Panc1 (cell line): ENCODE data around the gene C14orf93. TPM values are rescaled to one million over a fixed set of nuclear protein-coding genes. Genes with fewer than 3 reads are reported as not detected.

ENCODE experiments used
- ATAC-seq: fragments of 200-7000 bp; cut with Tn5 transposase; 2 replicates; pipeline ENCODE4 v1.9.1; 2020; ENCODE audit warnings: mild to moderate bottlenecking, moderate library complexity
- BruUV-seq: library from RNA; stranded (reverse); fragments of 400-500 nt; replicated peaks from 2 replicates; lab custom pipeline; 2021; lab: Mats Ljungman, UMichigan
- CTCF ChIA-PET: fragments of 300-600 bp; sonication (Branson Sonifier 250); formaldehyde crosslinking; loops from one replicate; lab custom pipeline; 2022; ENCODE audit warnings: antibody characterized with exemption; lab: Charles Lee
- POLR2A ChIA-PET: fragments of 300-600 bp; sonication (Branson Sonifier 250); formaldehyde crosslinking; loops from one replicate; lab custom pipeline; 2022; ENCODE audit warnings: antibody characterized with exemption; lab: Charles Lee
- DNase-seq: peaks from one replicate; pipeline ENCODE4 v3.0.0-alpha.2; 2010; ENCODE audit warnings: low read depth, low spot score
- H3K27ac ChIP-seq: 2 replicates; pipeline ENCODE4 v1.5.1; 2011; ENCODE audit warnings: mild to moderate bottlenecking, low read length, inconsistent platforms
- H3K27me3 ChIP-seq: fragments of 200-500 bp; sonication (Bioruptor generic); 2 replicates; pipeline ENCODE4 v1.6.0; 2014; ENCODE audit warnings: low read length, inconsistent platforms; ENCODE audit not compliant: control insufficient read depth, insufficient read depth
- H3K36me3 ChIP-seq: fragments of 200-500 bp; sonication (Bioruptor generic); 2 replicates; pipeline ENCODE4 v1.5.1; 2014; ENCODE audit warnings: inconsistent platforms, mild to moderate bottlenecking, low read length, moderate library complexity; ENCODE audit not compliant: control insufficient read depth, insufficient read depth
- H3K4me1 ChIP-seq: 2 replicates; pipeline ENCODE4 v1.5.1; 2011; ENCODE audit warnings: inconsistent platforms, mild to moderate bottlenecking, low read length, moderate library complexity; ENCODE audit not compliant: control insufficient read depth, insufficient read depth
- H3K4me3 ChIP-seq, 2 experiments: 2 replicates each; pipeline ENCODE4 v1.5.1; 2011 to 2012; ENCODE audit warnings: low read depth in 2 of 2, low read length in 2 of 2, mild to moderate bottlenecking in 2 of 2, inconsistent platforms in 1 of 2, moderate library complexity in 1 of 2
- H3K9me3 ChIP-seq: fragments of 200-500 bp; sonication (Bioruptor generic); 2 replicates; pipeline ENCODE4 v1.5.1; 2014; ENCODE audit warnings: low read depth, mild to moderate bottlenecking, inconsistent platforms, low read length, moderate library complexity; ENCODE audit not compliant: control insufficient read depth, insufficient read depth
- POLR2AphosphoS5 ChIP-seq: IDR thresholded peaks from 2 replicates; pipeline ENCODE4 v1.6.1; 2012; ENCODE audit warnings: mild to moderate bottlenecking, low read depth, low read length, moderate library complexity
- SIN3A ChIP-seq: IDR thresholded peaks from 2 replicates; pipeline ENCODE4 v1.6.1; 2012; ENCODE audit warnings: low read depth, mild to moderate bottlenecking, low read length, moderate library complexity, borderline replicate concordance; ENCODE audit not compliant: insufficient read depth
- TCF7L2 ChIP-seq: IDR thresholded peaks from 2 replicates; pipeline ENCODE4 v1.6.1; 2011; ENCODE audit warnings: mild to moderate bottlenecking, low read depth, low read length, inconsistent platforms
- in situ Hi-C: cut with HindIII; loops from 2 replicates; pipeline ENCODE4 v1.10.0; 2016; ENCODE audit warnings: low sequenced_read_pairs, low pct_unique_long_range_greater_than_20kb
- intact Hi-C: fragments of 100-400 bp; cut with micrococcal nuclease; formaldehyde crosslinking; loops from one replicate; pipeline ENCODE4 v1.10.0; 2022; ENCODE audit not compliant: unreplicated experiment
- total RNA-seq: library from RNA; stranded (reverse); gene quantifications from one replicate; pipeline ENCODE4 v1.2.1, GENCODE V29; 2021; ENCODE audit not compliant: unreplicated experiment
- TF ChIP-seq, protein P1 (sequence below): fragments of 450-650 bp; IDR thresholded peaks from 2 replicates; pipeline ENCODE4 v1.5.1; 2017; ENCODE audit warnings: mild to moderate bottlenecking
- TF ChIP-seq, protein P2 (sequence below), 2 experiments: IDR thresholded peaks; 2 replicates each; pipeline ENCODE4 v1.6.1; 2011 to 2012; ENCODE audit warnings: low read depth in 2 of 2, control low read depth in 1 of 2, low read length in 1 of 2, mild to moderate bottlenecking in 1 of 2, moderate library complexity in 1 of 2; ENCODE audit not compliant: insufficient read depth in 1 of 2

The C14orf93 gene
- total RNA-seq, 1 experiment from 2014 or later, result 5.6 TPM

- Histone ChIP-seq H3K9me3 (no peaks in the 10 kb centered on the region), H3K27me3 (no peaks in the 10 kb centered on the region), H3K4me3 (peak overlapping the region; percentile 51 to 55), H3K4me1 (peaks cover 15% of the 10 kb centered on the region), H3K36me3 (peaks cover 13% of the 10 kb centered on the region), H3K27ac (peak overlapping the region; percentile 59; the same call in 1 of the 2 replicates)
- ChIA-PET POLR2A (no interaction called here), CTCF (interaction anchor here (1.4 to 2.1 kb wide), 3 partner anchors 11 to 72 kb away, joined by 4 to 16 read pairs (median 8); no protein-coding TSS in a partner anchor)
- in situ Hi-C loops, result no loop called here
- DNase-seq (peak; percentile 70), ATAC-seq (peak; percentile 83)
- peak; percentile 46; the same call in 1 of the 2 replicates for TF ChIP-seq POLR2AphosphoS5
- TF ChIP-seq, protein P1, sequence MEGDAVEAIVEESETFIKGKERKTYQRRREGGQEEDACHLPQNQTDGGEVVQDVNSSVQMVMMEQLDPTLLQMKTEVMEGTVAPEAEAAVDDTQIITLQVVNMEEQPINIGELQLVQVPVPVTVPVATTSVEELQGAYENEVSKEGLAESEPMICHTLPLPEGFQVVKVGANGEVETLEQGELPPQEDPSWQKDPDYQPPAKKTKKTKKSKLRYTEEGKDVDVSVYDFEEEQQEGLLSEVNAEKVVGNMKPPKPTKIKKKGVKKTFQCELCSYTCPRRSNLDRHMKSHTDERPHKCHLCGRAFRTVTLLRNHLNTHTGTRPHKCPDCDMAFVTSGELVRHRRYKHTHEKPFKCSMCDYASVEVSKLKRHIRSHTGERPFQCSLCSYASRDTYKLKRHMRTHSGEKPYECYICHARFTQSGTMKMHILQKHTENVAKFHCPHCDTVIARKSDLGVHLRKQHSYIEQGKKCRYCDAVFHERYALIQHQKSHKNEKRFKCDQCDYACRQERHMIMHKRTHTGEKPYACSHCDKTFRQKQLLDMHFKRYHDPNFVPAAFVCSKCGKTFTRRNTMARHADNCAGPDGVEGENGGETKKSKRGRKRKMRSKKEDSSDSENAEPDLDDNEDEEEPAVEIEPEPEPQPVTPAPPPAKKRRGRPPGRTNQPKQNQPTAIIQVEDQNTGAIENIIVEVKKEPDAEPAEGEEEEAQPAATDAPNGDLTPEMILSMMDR, result peak; percentile 93
- TF ChIP-seq TCF7L2, result no peak
- 0 out of 2 replicates have a peak, but pooled peaks have one; percentile 40 for TF ChIP-seq SIN3A
- TF ChIP-seq, protein P2, sequence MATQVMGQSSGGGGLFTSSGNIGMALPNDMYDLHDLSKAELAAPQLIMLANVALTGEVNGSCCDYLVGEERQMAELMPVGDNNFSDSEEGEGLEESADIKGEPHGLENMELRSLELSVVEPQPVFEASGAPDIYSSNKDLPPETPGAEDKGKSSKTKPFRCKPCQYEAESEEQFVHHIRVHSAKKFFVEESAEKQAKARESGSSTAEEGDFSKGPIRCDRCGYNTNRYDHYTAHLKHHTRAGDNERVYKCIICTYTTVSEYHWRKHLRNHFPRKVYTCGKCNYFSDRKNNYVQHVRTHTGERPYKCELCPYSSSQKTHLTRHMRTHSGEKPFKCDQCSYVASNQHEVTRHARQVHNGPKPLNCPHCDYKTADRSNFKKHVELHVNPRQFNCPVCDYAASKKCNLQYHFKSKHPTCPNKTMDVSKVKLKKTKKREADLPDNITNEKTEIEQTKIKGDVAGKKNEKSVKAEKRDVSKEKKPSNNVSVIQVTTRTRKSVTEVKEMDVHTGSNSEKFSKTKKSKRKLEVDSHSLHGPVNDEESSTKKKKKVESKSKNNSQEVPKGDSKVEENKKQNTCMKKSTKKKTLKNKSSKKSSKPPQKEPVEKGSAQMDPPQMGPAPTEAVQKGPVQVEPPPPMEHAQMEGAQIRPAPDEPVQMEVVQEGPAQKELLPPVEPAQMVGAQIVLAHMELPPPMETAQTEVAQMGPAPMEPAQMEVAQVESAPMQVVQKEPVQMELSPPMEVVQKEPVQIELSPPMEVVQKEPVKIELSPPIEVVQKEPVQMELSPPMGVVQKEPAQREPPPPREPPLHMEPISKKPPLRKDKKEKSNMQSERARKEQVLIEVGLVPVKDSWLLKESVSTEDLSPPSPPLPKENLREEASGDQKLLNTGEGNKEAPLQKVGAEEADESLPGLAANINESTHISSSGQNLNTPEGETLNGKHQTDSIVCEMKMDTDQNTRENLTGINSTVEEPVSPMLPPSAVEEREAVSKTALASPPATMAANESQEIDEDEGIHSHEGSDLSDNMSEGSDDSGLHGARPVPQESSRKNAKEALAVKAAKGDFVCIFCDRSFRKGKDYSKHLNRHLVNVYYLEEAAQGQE (IDR thresholded peaks at IDR 0.05; ENCODE audit: insufficient read depth in 1 of 2, low read depth in 2 of 2, low read length in 1 of 2), result no peak
- no TSS peak for BruUV-seq
- intact Hi-C loops, result loop anchor here (1.0 to 5.0 kb wide), 2 partner anchors 72 to 126 kb away; no protein-coding TSS in a partner anchor
Observed at GRCh38 chr14:23057757-23058653, 48.1 kb upstream of the C14orf93 start.

- peak; percentile 80 for ATAC-seq
- Histone ChIP-seq H3K4me1 (peaks cover 6% of the 10 kb centered on the region), H3K27me3 (no peaks in the 10 kb centered on the region), H3K9me3 (no peaks in the 10 kb centered on the region), H3K36me3 (peaks cover 6% of the 10 kb centered on the region; the same call in 1 of the 2 replicates), H3K27ac (peak within 1 kb of the TSS; percentile 68), H3K4me3 (peak within 1 kb of the TSS; percentile 55 to 60)
- no TSS peak for BruUV-seq
- intact Hi-C loops (loop anchor here (5.0 kb wide), 1 partner anchor 125 kb away; no protein-coding TSS in a partner anchor), in situ Hi-C loops (no loop called here)
- ChIA-PET POLR2A (no interaction called here), CTCF (interaction anchor here (0.7 to 2.6 kb wide), 6 partner anchors 62 to 72 kb away, joined by 3 to 16 read pairs (median 4); no protein-coding TSS in a partner anchor)
- TF ChIP-seq, protein P1, result no peak
- TF ChIP-seq POLR2AphosphoS5 (no peak), SIN3A (no peak), TCF7L2 (no peak)
- TF ChIP-seq, protein P2 (IDR thresholded peaks at IDR 0.05; ENCODE audit: insufficient read depth in 1 of 2, low read depth in 2 of 2, low read length in 1 of 2), result no peak
- DNase-seq, result no peak
Observed at GRCh38 chr14:23056956-23057756, 47.2 kb upstream of the C14orf93 start, which contains the start of gene CDH24. TSS of gene CDH24 (minus strand) at chr14:23057520. CDS start at chr14:23055733, 1,787 bp downstream.
